ENCODE data around the gene NSRP1.

NSRP1 gene

DNA sequence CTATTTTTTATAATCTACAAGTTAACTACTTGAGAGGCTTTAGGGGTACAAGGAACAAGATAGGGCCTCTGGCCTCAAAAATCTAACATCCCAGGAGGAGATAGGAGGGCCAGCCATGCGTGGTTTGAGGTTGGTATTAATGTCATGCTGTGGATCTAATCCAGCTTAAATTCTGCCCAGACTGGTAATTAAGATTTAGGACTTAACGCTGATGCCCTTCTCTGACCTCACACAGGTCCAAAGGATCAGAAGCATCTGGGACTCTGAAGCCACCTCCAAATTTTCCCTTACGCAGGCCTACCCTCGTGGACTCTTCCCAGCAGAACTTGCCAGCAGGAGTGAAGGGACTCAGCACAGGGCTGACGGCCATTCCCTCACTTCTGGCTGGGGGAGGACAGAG, 103.8 kb downstream of the NSRP1 start:
- DNase-seq (ENCODE audit: low spot score), result no peak
- in situ Hi-C loops (cut with MboI; ENCODE audit: low sequenced_read_pairs, unreplicated experiment), result no loop called here
- no peak for TF ChIP-seq CTCF (IDR thresholded peaks at IDR 0.05; ENCODE audit: borderline replicate concordance, control extremely low read depth, extremely low read depth, insufficient read depth, missing control alignments)

DNA sequence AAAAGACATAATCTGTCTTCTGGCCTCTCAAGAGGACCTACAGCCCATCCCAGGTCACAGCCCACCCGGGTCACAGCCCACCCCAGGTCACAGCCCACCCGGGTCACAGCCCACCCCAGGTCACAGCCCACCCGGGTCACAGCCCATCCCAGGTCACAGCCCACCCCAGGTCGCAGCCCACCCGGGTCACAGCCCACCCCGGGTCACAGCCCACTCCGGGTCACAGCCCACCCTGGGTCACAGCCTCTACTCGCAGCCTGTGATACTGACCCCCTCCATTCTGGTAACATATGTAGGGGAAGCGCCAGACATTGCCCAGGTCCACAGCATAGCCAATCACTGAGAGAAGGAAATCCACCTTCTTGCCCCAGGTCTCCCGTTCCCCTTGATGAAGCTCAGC, 104.7 kb downstream of the NSRP1 start:
- TF ChIP-seq CTCF (IDR thresholded peaks at IDR 0.05; ENCODE audit: borderline replicate concordance, control extremely low read depth, extremely low read depth, insufficient read depth, missing control alignments), result no peak
- DNase-seq (ENCODE audit: low spot score), result no peak
- in situ Hi-C loops (cut with MboI; ENCODE audit: low sequenced_read_pairs, unreplicated experiment), result no loop called here

GRCh38 chr17:30222251-30222650, 105.6 kb downstream of the NSRP1 start:
- no peak for DNase-seq (ENCODE audit: low spot score)
- in situ Hi-C loops (cut with MboI; ENCODE audit: low sequenced_read_pairs, unreplicated experiment), result no loop called here
- no peak for TF ChIP-seq CTCF (IDR thresholded peaks at IDR 0.05; ENCODE audit: borderline replicate concordance, control extremely low read depth, extremely low read depth, insufficient read depth, missing control alignments)

DNA sequence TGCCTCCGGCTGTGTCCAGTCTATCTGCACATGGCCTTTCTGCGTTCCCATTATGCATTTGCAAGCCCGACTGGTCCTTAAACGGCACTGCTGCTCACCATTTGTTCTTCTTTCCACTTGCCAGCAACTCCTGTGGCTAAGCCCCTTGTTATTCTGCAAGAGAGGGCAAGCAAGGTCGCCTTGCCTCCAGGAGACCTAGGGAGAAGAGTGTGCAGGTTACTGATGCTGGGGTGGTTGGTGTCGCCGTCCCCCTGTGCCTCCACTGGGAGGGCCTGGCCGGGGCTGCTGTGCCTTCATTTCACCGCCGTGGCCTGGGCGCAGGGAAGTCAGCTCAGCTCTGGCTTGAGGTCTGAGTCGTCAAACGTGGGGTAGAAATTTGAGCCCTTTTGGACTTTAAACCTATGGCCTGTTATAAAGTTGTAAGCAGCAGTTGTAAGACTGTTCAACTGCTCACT, 106.1 kb downstream of the NSRP1 start:
- in situ Hi-C loops (cut with MboI; ENCODE audit: low sequenced_read_pairs, unreplicated experiment), result no loop called here
- DNase-seq (ENCODE audit: low spot score), result no peak
- TF ChIP-seq CTCF (IDR thresholded peaks at IDR 0.05; ENCODE audit: borderline replicate concordance, control extremely low read depth, extremely low read depth, insufficient read depth, missing control alignments), result no peak

DNA sequence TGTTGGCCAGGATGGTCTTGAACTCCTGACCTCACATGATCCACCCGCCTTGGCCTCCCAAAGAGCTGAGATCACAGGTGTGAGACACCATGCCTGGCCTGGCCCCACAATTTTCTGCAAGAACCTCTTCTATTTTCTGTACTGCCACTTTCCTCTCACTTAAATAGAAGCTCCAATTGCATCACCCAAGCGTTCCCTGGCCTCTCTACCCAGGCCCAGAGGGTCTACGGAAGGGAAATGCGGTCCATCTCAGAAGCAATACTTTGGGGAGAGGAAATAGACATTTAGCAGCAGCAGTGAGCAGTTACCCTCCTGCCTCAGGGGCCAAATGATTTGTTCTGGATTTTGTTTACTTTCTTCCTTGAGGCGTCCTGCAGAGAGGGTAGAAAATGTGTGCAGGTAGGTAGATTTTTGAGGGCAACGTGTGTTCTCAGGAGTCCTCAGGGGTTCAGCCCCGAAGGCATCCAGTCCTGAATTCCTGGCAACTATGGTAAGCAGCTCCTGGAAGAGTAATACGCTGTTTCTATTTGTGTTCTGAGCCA, 107.9 kb downstream of the NSRP1 start:
- in situ Hi-C loops (cut with MboI; ENCODE audit: low sequenced_read_pairs, unreplicated experiment), result no loop called here
- TF ChIP-seq CTCF (IDR thresholded peaks at IDR 0.05; ENCODE audit: borderline replicate concordance, control extremely low read depth, extremely low read depth, insufficient read depth, missing control alignments), result no peak
- DNase-seq (ENCODE audit: low spot score), result no peak

- no peak for DNase-seq (ENCODE audit: low spot score)
- in situ Hi-C loops (cut with MboI; ENCODE audit: low sequenced_read_pairs, unreplicated experiment), result no loop called here
- no peak for TF ChIP-seq CTCF (IDR thresholded peaks at IDR 0.05; ENCODE audit: borderline replicate concordance, control extremely low read depth, extremely low read depth, insufficient read depth, missing control alignments)
Observed at GRCh38 chr17:30225112-30225511, 108.5 kb downstream of the NSRP1 start.
